GM19395 (cell line): ENCODE results near the gene TMEM234.
A peak's percentile ranks its signal among the peaks of the same experiment; 100 is the strongest.

Source experiments
- ATAC-seq: cut with Tn5 transposase; IDR thresholded peaks from one replicate; pipeline ENCODE4 v1.9.1; 2021; ENCODE audit warnings: mild to moderate bottlenecking, moderate library complexity; ENCODE audit not compliant: unreplicated experiment

The TMEM234 gene

GRCh38 chr1:32180186-32181060 is 41.7 kb downstream of the TMEM234 start:
- no peak for ATAC-seq

- peak; percentile 87 for ATAC-seq
These were observed 42.5 kb downstream of the TMEM234 start, which contains the start of gene TXLNA for GRCh38 chr1:32179443-32180185. TXLNA (plus strand) TSS chr1:32179675; CDS start chr1:32180346, 671 bp downstream.

DNA sequence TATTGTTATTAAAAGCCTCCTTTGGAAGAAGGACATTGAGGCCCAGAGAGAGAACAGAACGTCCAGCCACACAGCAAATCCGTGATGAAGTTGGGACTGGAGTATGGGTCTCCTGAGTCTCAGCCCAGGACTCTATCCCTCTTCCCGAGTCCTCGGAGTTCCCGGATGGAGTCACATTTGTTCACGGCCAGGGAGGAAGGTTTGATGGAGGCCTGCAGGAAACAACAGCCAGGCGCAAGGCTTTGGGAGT is 43.0 kb downstream of the TMEM234 start:
- ATAC-seq, result no peak

DNA sequence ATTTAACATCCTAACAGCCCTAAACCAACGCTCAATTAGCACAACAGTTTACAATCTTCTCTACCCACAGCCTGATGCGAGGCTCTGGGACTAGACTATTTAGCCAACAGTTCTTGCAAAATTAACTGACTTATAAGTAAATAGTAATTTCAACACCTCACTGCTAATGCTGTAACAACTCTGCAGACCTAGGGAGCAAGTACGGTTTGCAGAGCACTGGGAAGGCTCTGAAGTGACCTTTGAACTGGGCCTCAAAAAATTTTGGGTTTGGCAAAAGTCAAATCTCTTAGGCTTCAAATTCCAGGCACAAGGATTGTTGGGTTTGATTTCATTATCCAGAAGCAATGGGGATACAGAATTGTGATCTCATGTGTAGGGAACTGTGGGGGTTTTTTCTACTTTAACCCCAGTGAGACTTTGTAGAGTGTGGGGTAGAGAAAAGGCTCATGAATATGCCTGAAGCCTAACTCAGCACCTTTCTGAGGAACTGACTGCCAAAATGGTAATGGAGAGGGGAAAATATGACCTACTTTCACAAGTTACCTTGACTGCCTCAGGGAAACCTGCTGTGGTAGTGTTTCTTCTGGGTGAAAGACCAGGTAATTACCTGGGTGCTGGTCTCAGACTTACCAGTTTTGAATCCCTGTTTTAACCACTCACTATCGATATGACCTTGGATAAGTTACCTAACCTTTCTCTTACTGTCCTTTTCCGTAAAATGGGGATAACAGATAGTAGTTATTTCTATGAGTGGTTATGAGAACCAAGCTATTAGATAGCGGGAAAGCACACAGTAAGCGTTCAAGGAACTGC is 43.6 kb downstream of the TMEM234 start:
- no peak for ATAC-seq

DNA sequence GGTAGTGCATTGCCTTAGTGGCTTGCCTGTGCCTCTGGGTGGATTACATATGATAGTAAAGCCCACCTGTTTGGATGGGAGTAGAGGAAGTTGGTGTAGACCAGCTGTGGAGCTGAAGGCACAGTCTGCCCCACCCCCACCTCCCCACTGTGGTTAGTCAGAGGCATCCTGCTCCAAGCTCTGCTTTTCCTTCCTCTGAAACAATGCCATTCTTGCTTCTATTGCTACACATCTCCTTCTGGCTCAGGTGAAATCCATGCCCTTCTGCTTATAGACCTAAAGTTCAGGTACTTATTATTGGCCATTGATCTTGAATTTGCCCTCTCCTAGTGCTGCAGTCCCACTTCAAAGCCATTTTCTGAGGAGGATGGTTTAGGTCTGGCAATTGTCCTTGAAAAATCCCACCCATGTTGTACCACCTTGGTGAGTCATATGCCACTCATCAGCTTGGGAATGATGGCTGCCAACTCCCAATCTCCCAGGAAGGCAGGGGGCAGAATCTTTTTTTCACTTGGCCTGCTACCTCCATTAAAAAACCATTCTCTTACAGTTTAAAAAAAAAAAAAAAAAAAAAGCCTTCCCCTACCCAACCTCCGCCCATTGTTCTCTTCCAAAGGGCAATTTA is 49.4 kb downstream of the TMEM234 start:
- ATAC-seq, result no peak

DNA sequence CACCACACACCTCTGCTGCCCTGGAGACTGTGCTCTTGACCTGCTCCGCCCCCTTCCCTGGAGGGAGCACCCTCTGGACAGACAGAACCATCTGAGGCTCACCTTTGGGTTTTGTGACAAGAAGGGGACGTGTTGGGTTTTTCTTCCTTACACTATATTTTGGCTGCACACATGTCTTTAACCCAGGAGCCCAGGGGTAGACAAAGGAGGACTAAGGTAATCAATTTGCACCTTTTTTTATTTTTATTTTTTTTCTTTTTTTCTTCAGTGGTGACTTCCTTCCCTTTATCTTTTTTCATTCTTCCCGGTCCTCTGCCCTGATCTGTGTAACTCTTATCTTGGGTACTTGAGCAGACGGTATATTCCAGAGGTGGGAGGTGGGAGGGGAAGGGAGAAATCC is 51.2 kb downstream of the TMEM234 start:
- ATAC-seq, result no peak
